HTR-8/SVneo (cell line): ENCODE measurements around the gene CBY3.
A peak's percentile ranks its signal among the peaks of the same experiment; 100 is the strongest.
"Not testable (repeated sequence)": the region's sequence is repeated elsewhere in the genome, so short reads cannot be mapped to it uniquely, and the experiment has no call there.

ENCODE experiments used
- DNase-seq: peaks from one replicate; pipeline ENCODE4 v3.0.0; 2011; ENCODE audit warnings: low spot score, mixed read lengths; ENCODE audit not compliant: insufficient read length
- FAIRE-seq: peaks from 2 replicates; lab custom pipeline; 2011; peaks lifted over from hg19 to GRCh38; lab: Jason Lieb, UNC

The CBY3 gene

GRCh38 chr5:179678223-179679013 is 2.4 kb downstream of the CBY3 start:
- peak; percentile 87 for FAIRE-seq

GRCh38 chr5:179668391-179668790 is 12.4 kb downstream of the CBY3 start:
- DNase-seq = no peak
- FAIRE-seq = no peak

More at GRCh38 chr5:179678223-179679013, 2.4 kb downstream of the CBY3 start:
- DNase-seq = peak; percentile 96

- not testable (repeated sequence) for DNase-seq, FAIRE-seq
These were observed 19.2 kb downstream of the CBY3 start for GRCh38 chr5:179661647-179662046.

- DNase-seq, FAIRE-seq: not testable (repeated sequence)
These were observed 22.5 kb downstream of the CBY3 start for GRCh38 chr5:179658179-179658856.

GRCh38 chr5:179657302-179658178 is 23.3 kb downstream of the CBY3 start:
- DNase-seq = not testable (repeated sequence)
- peak; percentile 80 for FAIRE-seq

GRCh38 chr5:179653135-179653534 is 27.7 kb downstream of the CBY3 start:
- FAIRE-seq, DNase-seq: not testable (repeated sequence)

GRCh38 chr5:179650245-179650644 is 30.6 kb downstream of the CBY3 start:
- not testable (repeated sequence) for FAIRE-seq

GRCh38 chr5:179649166-179649703 is 31.6 kb downstream of the CBY3 start:
- DNase-seq, FAIRE-seq: not testable (repeated sequence)

More at GRCh38 chr5:179650245-179650644, 30.6 kb downstream of the CBY3 start:
- DNase-seq = not testable (repeated sequence)

- DNase-seq (no peak), FAIRE-seq (no peak)
These were observed 32.4 kb downstream of the CBY3 start for GRCh38 chr5:179648410-179648809.

- not testable (repeated sequence) for FAIRE-seq, DNase-seq
These were observed 36.1 kb downstream of the CBY3 start for GRCh38 chr5:179644766-179645165.

GRCh38 chr5:179643141-179643920 is 37.5 kb downstream of the CBY3 start:
- not testable (repeated sequence) for FAIRE-seq, DNase-seq

- not testable (repeated sequence) for DNase-seq, FAIRE-seq
These were observed 38.2 kb downstream of the CBY3 start for GRCh38 chr5:179642626-179643025.

GRCh38 chr5:179641745-179642144 is 39.1 kb downstream of the CBY3 start:
- not testable (repeated sequence) for FAIRE-seq, DNase-seq

- FAIRE-seq = not testable (repeated sequence)
These were observed 41.5 kb downstream of the CBY3 start for GRCh38 chr5:179639296-179639695.

GRCh38 chr5:179634370-179635172 is 46.3 kb downstream of the CBY3 start:
- peak; percentile 49 for FAIRE-seq
- DNase-seq = not testable (repeated sequence)

More at GRCh38 chr5:179639296-179639695, 41.5 kb downstream of the CBY3 start:
- DNase-seq = not testable (repeated sequence)

- DNase-seq, FAIRE-seq: not testable (repeated sequence)
These were observed 47.1 kb downstream of the CBY3 start for GRCh38 chr5:179633501-179634369.
